Suppressor macrophage treated with lipopolysaccharide for 4 hours (primary cell): Measurements from ENCODE around the gene INHA.

Source experiments
- DNase-seq: peaks from one replicate; pipeline ENCODE4 v3.0.0-alpha.2; 2020

The INHA gene

DNA sequence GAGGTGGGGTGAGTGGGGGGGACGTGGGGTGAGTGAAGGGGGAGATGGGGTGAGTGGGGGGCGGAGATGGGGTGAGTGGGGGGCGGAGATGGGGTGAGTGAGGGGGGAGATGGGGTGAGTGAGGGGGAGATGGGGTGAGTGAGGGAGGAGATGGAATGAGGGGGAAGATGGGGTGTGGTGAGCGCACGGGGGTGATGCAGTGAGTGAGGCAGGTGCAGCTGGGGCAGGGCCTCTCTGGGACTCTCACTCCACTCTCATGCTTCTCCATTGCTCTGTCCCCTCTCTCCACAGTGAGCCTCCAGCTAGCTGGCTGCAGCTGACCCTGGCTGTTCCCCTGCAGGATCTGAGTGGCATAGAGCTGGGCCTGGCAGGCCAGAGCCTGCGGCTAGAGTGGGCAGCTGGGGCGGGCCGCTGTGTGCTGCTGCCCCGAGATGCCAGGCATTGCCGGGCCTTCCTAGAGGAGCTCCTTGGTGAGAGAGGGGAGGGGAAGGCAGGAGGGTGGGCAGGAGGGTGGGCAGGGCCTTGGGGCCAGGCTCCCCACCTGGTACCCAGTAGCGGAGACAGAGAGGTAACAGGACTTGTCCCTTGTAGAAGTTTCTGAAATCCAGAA is 41.5 kb downstream of the INHA start:
- DNase-seq = no peak

DNA sequence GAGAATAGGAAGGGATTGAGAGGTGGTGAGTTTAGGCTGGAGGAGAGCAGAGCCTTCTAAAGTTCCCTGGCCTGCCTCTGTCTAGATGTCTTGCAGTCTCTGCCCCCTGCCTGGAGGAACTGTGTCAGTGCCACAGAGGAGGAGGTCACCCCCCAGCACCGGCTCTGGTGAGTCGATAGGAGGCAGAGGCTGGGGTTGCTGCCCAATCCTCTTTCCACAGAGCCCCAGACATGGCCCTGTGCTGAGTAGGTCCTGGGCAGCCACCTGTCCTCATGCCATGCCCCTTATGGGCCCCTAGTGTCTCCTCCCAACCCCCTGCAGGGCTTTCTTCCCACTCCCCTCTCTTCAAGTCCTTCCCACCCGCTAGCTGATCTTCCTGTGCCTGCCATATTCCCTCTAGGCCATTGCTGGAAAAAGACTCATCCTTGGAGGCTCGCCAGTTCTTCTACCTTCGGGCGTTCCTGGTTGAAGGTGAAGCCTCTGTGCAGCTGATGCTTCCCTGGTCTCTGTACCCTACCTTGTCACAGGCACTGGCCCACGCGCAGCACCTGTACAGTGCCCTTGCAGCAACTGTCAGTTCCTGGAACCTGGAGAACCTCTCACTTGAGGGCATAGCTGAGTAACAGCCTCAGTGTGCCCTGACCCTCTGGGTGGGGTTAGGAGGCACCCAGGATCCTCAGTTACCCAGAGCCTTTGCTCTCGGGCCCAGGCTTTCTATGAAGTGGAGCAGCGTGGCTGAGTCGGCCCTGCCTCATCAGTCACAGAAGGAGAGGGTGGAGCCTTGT is 42.2 kb downstream of the INHA start:
- no peak for DNase-seq

DNA sequence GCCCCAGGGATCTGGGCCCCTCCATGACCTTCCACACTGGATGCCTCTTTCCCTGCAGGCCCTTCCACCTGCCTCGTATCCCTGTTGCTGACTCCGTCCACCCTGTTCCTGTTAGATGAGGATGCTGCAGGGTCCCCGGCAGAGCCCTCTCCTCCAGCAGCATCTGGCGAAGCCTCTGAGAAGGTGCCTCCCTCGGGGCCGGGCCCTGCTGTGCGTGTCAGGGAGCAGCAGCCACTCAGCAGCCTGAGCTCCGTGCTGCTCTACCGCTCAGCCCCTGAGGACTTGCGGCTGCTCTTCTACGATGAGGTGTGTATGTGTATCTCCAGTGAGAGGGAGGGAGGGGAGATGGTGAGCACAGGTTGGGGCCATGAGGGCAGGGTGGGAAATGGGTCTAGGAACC is 42.9 kb downstream of the INHA start:
- no peak for DNase-seq

DNA sequence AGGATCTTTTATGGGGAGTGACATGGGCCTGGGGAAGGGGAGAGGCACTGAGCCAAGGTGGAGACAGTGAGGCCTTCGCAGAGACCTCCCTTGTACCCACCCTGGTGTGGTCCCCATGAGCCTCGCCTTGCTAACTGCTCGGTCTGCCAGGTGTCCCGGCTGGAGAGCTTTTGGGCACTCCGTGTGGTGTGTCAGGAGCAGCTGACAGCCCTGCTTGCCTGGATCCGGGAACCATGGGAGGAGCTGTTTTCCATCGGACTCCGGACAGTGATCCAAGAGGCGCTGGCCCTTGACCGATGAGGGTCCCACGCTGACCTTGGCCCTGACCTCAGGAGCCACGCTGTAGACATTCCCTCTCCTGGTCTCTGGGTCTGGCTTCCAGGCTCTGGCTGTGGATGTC is 43.8 kb downstream of the INHA start:
- DNase-seq = no peak

DNA sequence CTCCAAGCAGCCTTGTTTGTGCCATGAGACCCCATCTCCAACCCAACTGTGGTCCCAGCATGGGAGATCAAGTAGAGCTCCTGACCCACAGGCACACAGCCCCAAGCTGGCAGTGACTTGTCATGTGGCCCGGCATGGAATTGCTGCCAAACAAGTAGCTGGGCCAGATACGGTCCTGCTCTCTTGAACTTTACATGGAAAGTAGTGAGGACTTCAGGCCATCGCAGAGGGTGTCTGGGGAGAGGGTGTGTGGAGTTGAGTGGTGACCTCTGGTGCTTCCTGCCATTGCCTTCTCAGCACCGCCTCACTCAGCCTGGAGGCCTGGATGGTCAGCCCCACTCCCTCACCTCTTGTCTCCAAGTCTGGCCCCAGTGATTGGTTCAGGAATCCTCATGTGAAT is 44.4 kb downstream of the INHA start:
- no peak for DNase-seq

DNA sequence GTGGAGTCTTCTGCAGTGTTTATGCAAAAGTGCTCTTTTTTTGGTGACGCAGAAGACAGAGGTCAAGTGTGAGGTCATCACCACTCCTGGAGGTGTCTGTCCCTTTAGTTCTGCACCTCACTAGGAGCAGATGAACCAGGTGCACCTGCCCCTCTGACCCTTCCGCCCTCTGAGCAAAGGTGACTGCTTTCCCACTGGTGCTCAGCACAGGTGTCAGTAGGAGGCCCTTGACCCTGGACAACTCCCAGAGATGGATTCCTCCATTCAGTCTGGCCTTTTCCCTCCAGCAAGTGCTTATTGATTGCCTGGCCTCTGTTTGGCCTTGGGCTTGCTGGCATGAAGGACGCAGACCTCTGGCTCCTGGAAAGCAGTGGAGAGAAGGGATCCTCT is 46.6 kb downstream of the INHA start:
- no peak for DNase-seq

DNA sequence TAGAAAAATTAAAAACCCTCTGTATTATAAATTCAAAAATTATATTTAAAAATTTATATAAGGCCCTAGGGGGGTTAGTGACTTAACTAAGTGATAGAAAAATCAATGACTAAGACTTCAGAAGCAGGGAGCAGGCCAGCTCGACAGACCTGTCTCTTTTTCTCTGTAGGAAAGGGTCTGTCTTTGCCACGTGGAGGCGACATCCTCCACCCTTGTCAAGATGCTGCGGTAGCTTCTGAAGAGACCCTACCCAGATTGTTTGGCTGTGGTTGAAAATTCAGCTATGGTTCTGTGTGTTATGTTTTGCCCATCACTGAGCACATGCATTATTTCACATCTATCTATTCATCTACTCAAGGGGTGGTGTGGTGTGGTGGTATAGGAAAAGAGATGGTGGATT is 47.1 kb downstream of the INHA start:
- no peak for DNase-seq

DNA sequence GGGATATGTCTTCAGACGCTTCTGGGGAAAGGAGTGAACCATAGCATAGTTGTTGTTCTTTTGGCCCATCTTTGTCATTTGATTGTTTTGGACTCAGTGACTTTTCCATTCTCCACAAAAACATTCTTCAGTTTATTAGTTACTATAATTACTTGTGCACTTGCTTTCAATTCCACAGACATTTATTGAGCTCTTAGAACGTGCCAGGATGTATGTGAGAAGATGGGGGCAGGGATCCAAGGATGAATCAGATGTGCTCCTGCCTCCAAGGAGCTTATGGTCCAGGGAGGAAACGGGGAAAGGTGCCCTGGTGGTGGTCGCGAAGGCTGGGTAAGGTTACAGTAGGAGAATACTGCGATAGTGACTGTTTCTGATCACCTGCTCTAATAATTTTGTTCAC is 48.4 kb downstream of the INHA start:
- no peak for DNase-seq

DNA sequence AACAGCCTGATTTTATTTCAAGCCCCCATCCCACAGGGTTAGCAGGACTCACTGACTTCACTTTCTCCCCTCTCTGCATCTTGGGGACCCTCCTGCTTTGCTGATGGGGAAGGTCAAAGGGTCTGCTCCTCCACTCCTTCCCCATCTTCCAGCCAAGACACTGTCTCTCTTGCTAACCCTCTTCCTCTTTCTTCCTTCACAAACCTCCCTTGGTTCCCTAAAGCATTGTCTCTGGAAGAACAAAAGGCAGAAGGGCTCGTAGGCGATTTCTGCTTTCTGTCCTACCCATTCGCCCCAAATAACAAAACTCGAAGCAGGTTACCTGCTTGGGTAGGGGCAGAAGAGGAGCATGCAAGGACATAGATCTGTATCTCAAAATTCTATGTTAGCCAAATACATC is 49.8 kb downstream of the INHA start:
- DNase-seq = no peak

DNA sequence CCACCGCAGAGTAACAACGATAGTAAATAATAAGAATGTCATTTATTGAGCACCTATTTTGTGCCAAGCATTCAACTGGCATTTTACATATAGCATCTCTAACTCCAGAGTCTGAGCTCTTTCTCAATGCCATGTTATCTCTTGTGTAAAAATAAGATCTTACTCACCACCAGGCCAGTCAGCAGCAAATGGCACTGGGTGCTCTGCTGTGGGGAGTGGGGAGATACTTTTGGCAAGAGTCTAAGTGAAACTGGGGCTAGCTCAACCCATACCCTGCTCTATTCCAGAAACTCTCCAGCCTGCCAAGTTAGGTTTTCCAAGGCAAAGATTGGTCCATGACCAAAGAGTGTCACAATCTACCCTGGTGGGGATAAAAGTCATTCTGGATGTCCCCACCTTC is 50.4 kb downstream of the INHA start:
- no peak for DNase-seq

DNA sequence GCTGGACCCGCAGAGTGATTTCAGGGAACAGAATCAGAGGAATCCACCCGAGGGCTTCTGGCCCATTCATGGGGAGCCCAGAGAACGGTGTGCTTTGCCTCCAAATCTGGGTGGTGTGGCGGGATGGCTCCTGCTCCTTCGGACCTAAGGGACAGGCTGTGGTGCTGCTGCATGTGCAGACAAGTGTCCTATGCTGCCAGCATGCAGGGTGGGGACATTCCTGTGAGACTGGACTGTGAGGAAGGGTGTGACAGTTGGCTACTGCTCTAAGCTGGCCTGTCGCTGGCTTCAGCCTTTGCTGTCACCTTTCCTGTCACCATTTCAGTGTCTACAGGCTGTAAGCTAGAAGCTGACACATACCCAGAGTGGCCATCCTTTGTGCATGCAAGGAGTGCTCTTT is 52.5 kb downstream of the INHA start:
- DNase-seq = no peak

DNA sequence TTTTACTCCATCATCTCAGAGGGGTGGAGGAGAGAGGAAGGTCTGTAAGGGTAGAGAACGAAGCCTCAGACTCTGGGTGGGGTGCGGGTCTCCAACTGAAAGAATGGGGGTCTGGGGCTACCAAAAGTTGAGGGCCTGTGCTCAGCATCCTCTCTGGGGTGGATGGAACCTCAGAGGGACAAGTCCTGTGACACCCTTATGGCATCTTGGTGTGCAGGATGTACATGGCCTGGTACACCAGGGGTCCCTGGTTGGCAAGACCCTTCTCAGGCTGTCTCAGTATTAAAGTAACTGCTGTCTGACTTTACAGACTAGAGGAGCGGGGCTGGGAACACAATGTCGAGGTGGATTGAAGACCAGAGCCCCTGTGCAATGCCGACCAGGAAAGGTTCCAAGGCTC is 53.1 kb downstream of the INHA start:
- DNase-seq = no peak
